GM12878 (cell line): ENCODE results near the gene UBASH3A. TPM values are rescaled to one million over a fixed set of nuclear protein-coding genes. Genes with fewer than 3 reads are reported as not detected.
A peak's percentile ranks its signal among the peaks of the same experiment; 100 is the strongest.

Source experiments
- ATAC-seq: fragments of 200-7000 bp; cut with Tn5 transposase; 3 replicates; pipeline ENCODE4 v1.9.1; 2020; ENCODE audit warnings: mild to moderate bottlenecking, moderate library complexity
- BruUV-seq: library from RNA; stranded (reverse); fragments of 400-500 nt; replicated peaks from 2 replicates; lab custom pipeline; 2021; lab: Mats Ljungman, UMichigan
- CTCF ChIA-PET: fragments of 300-600 bp; sonication (Branson Sonifier 250); formaldehyde crosslinking; extraction: SDS; loops from one replicate; lab custom pipeline; 2021; ENCODE audit warnings: inconsistent platforms; lab: Yijun Ruan, JAX
- POLR2A ChIA-PET: fragments of 350-600 bp; formaldehyde crosslinking; extraction: SDS; loops from one replicate; lab custom pipeline; 2021; ENCODE audit warnings: inconsistent platforms; lab: Charles Lee
- RAD21 ChIA-PET: fragments of 300-600 bp; sonication (Branson Sonifier 250); formaldehyde crosslinking; loops from one replicate; lab custom pipeline; 2023; ENCODE audit warnings: antibody characterized with exemption; ENCODE audit not compliant: unreplicated experiment; lab: Charles Lee
- SMC1A ChIA-PET: fragments of 300-600 bp; sonication (Branson Sonifier 250); formaldehyde crosslinking; loops from one replicate; lab custom pipeline; 2023; ENCODE audit not compliant: unreplicated experiment, uncharacterized antibody; lab: Charles Lee
- DNase-seq: peaks from one replicate; pipeline ENCODE4 v3.0.0-alpha.2; 2011; ENCODE audit warnings: low read depth, low spot score
- FAIRE-seq: peaks from 3 replicates; lab custom pipeline; 2011; peaks lifted over from hg19 to GRCh38; lab: Jason Lieb, UNC
- H2AFZ ChIP-seq: 2 replicates; pipeline ENCODE4 v1.6.0; 2011; ENCODE audit warnings: low read depth, low read length, control low read depth; ENCODE audit not compliant: control insufficient read depth
- H3K27ac ChIP-seq: 2 replicates; pipeline ENCODE4 v1.5.1; 2011; ENCODE audit warnings: control low read depth; ENCODE audit not compliant: control insufficient read depth, insufficient read depth
- H3K27me3 ChIP-seq, 2 experiments: replicated peaks in 1 of 2; 2 replicates each; pipeline versions ENCODE4 v1.6.0 to v1.6.1; 2011; ENCODE audit warnings: low read length in 1 of 2; ENCODE audit not compliant: control insufficient read depth in 2 of 2, insufficient read depth in 2 of 2
- H3K36me3 ChIP-seq, 2 experiments: 2 replicates each; pipeline ENCODE4 v1.5.1; 2011; ENCODE audit warnings: low read length in 1 of 2; ENCODE audit not compliant: control insufficient read depth in 2 of 2, insufficient read depth in 2 of 2
- H3K4me1 ChIP-seq: 2 replicates; pipeline ENCODE4 v1.6.1; 2011; ENCODE audit warnings: mild to moderate bottlenecking, low read length, moderate library complexity, mixed read lengths; ENCODE audit not compliant: control insufficient read depth, insufficient read depth
- H3K4me2 ChIP-seq: 2 replicates; pipeline ENCODE4 v1.6.0; 2011; ENCODE audit warnings: control low read depth; ENCODE audit not compliant: control insufficient read depth, insufficient read depth
- H3K4me3 ChIP-seq: fragments of 200-600 bp; sonication (generic); 2 replicates; pipeline ENCODE4 v1.5.1; 2016
- H3K79me2 ChIP-seq: 2 replicates; pipeline ENCODE4 v1.6.0; 2011; ENCODE audit warnings: low read length; ENCODE audit not compliant: control insufficient read depth, insufficient read depth
- H3K9ac ChIP-seq: 2 replicates; pipeline ENCODE4 v1.8.0; 2011; ENCODE audit warnings: low read length, control low read depth, mixed read lengths; ENCODE audit not compliant: control insufficient read depth, insufficient read depth
- H3K9me3 ChIP-seq: replicated peaks from 3 replicates; pipeline ENCODE4 v1.5.1; 2011; ENCODE audit warnings: mild to moderate bottlenecking, low read length; ENCODE audit not compliant: control insufficient read depth, insufficient read depth
- H4K20me1 ChIP-seq: 2 replicates; pipeline ENCODE4 v1.6.0; 2011; ENCODE audit not compliant: control insufficient read depth, insufficient read depth
- ASH2L ChIP-seq: fragments of 300-600, 200-600 bp; sonication (generic); IDR thresholded peaks from 2 replicates; pipeline ENCODE4 v1.6.1; 2017; ENCODE audit warnings: low read depth, mild to moderate bottlenecking, borderline replicate concordance
- ATF2 ChIP-seq: IDR thresholded peaks from 2 replicates; pipeline ENCODE4 v1.6.1; 2012; ENCODE audit warnings: low read length, inconsistent platforms
- ATF7 ChIP-seq: fragments of 450-650 bp; IDR thresholded peaks from 2 replicates; pipeline ENCODE4 v1.6.1; 2016; ENCODE audit warnings: low read depth, mild to moderate bottlenecking
- CHD2 ChIP-seq: IDR thresholded peaks from 2 replicates; pipeline ENCODE4 v1.6.1; 2011; ENCODE audit warnings: low read depth, low read length, improper control_type of control experiment, borderline replicate concordance
- HCFC1 ChIP-seq: fragments of 150-350 bp; IDR thresholded peaks from 2 replicates; pipeline ENCODE4 v1.6.1; 2014; ENCODE audit warnings: low read length
- IKZF1 ChIP-seq: fragments of 450-650 bp; conservative IDR thresholded peaks from 2 replicates; pipeline ENCODE4 v1.6.1; 2017; ENCODE audit warnings: antibody characterized with exemption, mild to moderate bottlenecking
- KDM1A ChIP-seq: fragments of 200-600 bp; sonication (generic); IDR thresholded peaks from 2 replicates; pipeline ENCODE4 v1.6.1; 2016; ENCODE audit warnings: borderline replicate concordance
- MXI1 ChIP-seq: fragments of 150-350 bp; IDR thresholded peaks from 2 replicates; pipeline ENCODE4 v1.6.1; 2011; ENCODE audit warnings: low read depth, mild to moderate bottlenecking, inconsistent platforms, low read length, improper control_type of control experiment
- NBN ChIP-seq: fragments of 450-650 bp; IDR thresholded peaks from 2 replicates; pipeline ENCODE4 v1.6.1; 2016
- NFYA ChIP-seq: IDR thresholded peaks from 2 replicates; pipeline ENCODE4 v1.6.1; 2011; ENCODE audit warnings: low read depth, mild to moderate bottlenecking, low read length, improper control_type of control experiment, borderline replicate concordance
- NR2C2 ChIP-seq: IDR thresholded peaks from 2 replicates; pipeline ENCODE4 v1.6.1; 2011; ENCODE audit warnings: borderline replicate concordance, low read depth; ENCODE audit not compliant: control insufficient read depth, insufficient read length
- NR2F1 ChIP-seq: fragments of 450-650 bp; conservative IDR thresholded peaks from 2 replicates; pipeline ENCODE4 v1.6.1; 2017; ENCODE audit warnings: mild to moderate bottlenecking
- PKNOX1 ChIP-seq: fragments of 450-650 bp; IDR thresholded peaks from 2 replicates; pipeline ENCODE4 v1.6.1; 2016; ENCODE audit warnings: mild to moderate bottlenecking
- POU2F2 ChIP-seq: IDR thresholded peaks from 3 replicates; pipeline ENCODE4 v1.6.1; 2011; ENCODE audit warnings: low read depth, mild to moderate bottlenecking, low read length, borderline replicate concordance
- RAD21 ChIP-seq: IDR thresholded peaks from 2 replicates; pipeline ENCODE4 v1.6.1; 2011; ENCODE audit warnings: mild to moderate bottlenecking, low read depth, low read length, moderate library complexity; ENCODE audit not compliant: insufficient read depth
- RAD51 ChIP-seq: fragments of 450-650 bp; IDR thresholded peaks from 2 replicates; pipeline ENCODE4 v1.6.1; 2016; ENCODE audit warnings: moderate library complexity, mild to moderate bottlenecking, inconsistent platforms
- SMARCA5 ChIP-seq: fragments of 450-650 bp; IDR thresholded peaks from 2 replicates; pipeline ENCODE4 v1.6.1; 2017; ENCODE audit warnings: mild to moderate bottlenecking
- SP1 ChIP-seq: IDR thresholded peaks from one replicate; pipeline ENCODE4 v1.6.1; 2011; ENCODE audit warnings: low read depth, low read length
- ZBTB4 ChIP-seq: fragments of 450-650 bp; formaldehyde crosslinking; IDR thresholded peaks from 2 replicates; pipeline ENCODE4 v1.4.0; 2022; ENCODE audit warnings: mild to moderate bottlenecking, moderate library complexity
- WGBS: methylation state at CpG from one replicate; pipeline ENCODE4 v1.1.6; 2016; ENCODE audit warnings: low lambda C conversion rate; ENCODE audit not compliant: insufficient replicate concordance, insufficient coverage; ENCODE audit errors: missing lambda C conversion rate; 5-methylcytosine and 5-hydroxymethylcytosine counted together
- in situ Hi-C: fragments of 300-500 bp; cut with MboI; formaldehyde crosslinking; loops from 9 replicates; pipeline ENCODE4 v1.14.3; 2018; ENCODE audit warnings: mixed read lengths
- intact Hi-C: fragments of 100-400 bp; cut with micrococcal nuclease; formaldehyde crosslinking; loops from one replicate; pipeline ENCODE4 v1.14.2; 2022; ENCODE audit not compliant: unreplicated experiment
- polyA plus RNA-seq, 11 experiments: library from polyadenylated mRNA; depleted of rRNA in 4 of 11; unstranded in 6 of 11; stranded (reverse) in 5 of 11; fragments of >200 nt; fragmentation: Nextera tagmentation in 4 of 11; fragmentation: Illumina TruSeq in 1 of 11; extraction: Ambion mirVana in 4 of 11; extraction: Trizol in 1 of 11; gene quantifications; 1 replicate in 1 of 11; 2 replicates in 10 of 11; pipeline versions ENCODE4 v1.2.1 to v1.2.3, GENCODE V29; 2011 to 2016; ENCODE audit warnings: inconsistent platforms in 2 of 11, missing spikeins in 2 of 11, low read depth in 1 of 11
- total RNA-seq, 4 experiments: library from RNA; depleted of rRNA in 3 of 4; stranded (reverse); fragments of >200 nt in 3 of 4; fragmentation: Illumina TruSeq in 1 of 4; extraction: Trizol in 1 of 4; gene quantifications; 2 replicates each; pipeline versions ENCODE4 v1.2.1 to v1.2.3, GENCODE V29; 2013 to 2021

Gene UBASH3A
- total and polyA plus RNA-seq, 10 of the 15 experiments (the other 5 are each of a cell fraction or from before 2014, with no cell fraction given): 0.04 to 0.39 (median 0.23) TPM; not detected in 1

GRCh38 chr21:42465008-42465802 lies 61.5 kb downstream of the UBASH3A start:
- peak; percentile 58 for ATAC-seq
- H4K20me1 ChIP-seq: no peaks in the 10 kb centered on the region
- H3K4me1 ChIP-seq: peaks cover 82% of the 10 kb centered on the region
- intact Hi-C loops: loop anchor here (10.0 kb wide), 1 partner anchor 230 kb away; no protein-coding TSS in a partner anchor
- in situ Hi-C loops: no loop called here
- ChIA-PET CTCF (interaction anchor here (1.2 to 7.8 kb wide), 4 partner anchors 10 to 71 kb away, joined by 3 to 168 read pairs (median 16); no protein-coding TSS in a partner anchor), SMC1A (interaction anchor here (0.7 to 12.0 kb wide), 9 partner anchors 9 to 70 kb away, joined by 3 to 268 read pairs (median 4); no protein-coding TSS in a partner anchor), POLR2A (interaction anchor here (0.6 to 1.8 kb wide), 3 partner anchors 62 to 180 kb away, joined by 4 to 8 read pairs (median 5); no protein-coding TSS in a partner anchor), RAD21 (interaction anchor here (0.6 to 7.2 kb wide), 7 partner anchors 9 to 70 kb away, joined by 3 to 146 read pairs (median 4); no protein-coding TSS in a partner anchor)
- H3K4me3 ChIP-seq: peak overlapping the region; percentile 31
- H3K4me2 ChIP-seq: peak overlapping the region; percentile 73
- H3K27ac ChIP-seq: peak overlapping the region; percentile 59
- no peaks in the 10 kb centered on the region for H3K79me2 ChIP-seq
- H3K27me3 ChIP-seq: no peaks in the 10 kb centered on the region
- no peak overlapping the region for H2AFZ ChIP-seq
- peak; percentile 56 for FAIRE-seq
- TSS peak; percentile 94 for BruUV-seq
- 1% methylated on average over 8 of the region's 8 CpGs for WGBS
- peak; percentile 76 for DNase-seq
- no peaks in the 10 kb centered on the region for H3K9me3 ChIP-seq
- no peak overlapping the region for H3K9ac ChIP-seq
- H3K36me3 ChIP-seq: no peaks in the 10 kb centered on the region
- TF ChIP-seq ATF7: peak; percentile 34; the same call in 1 of the 2 replicates
- TF ChIP-seq NR2C2: no peak
- no peak for TF ChIP-seq RAD21
- no peak for TF ChIP-seq SP1
- TF ChIP-seq NR2F1: peak; percentile 94
- peak; percentile 96 for TF ChIP-seq IKZF1
- TF ChIP-seq SMARCA5: no peak
- TF ChIP-seq ZBTB4 (CRISPR knock-in tag): no peak
- no peak for TF ChIP-seq MXI1
- no peak for TF ChIP-seq ASH2L
- no peak for TF ChIP-seq ATF2
- TF ChIP-seq NBN: peak; percentile 89
- TF ChIP-seq CHD2: no peak; the same call in 1 of the 2 replicates
- TF ChIP-seq HCFC1: no peak
- no peak for TF ChIP-seq POU2F2
- TF ChIP-seq KDM1A: no peak
- no peak for TF ChIP-seq RAD51
- 0 out of 2 replicates have a peak, but pooled peaks have one; percentile 18 for TF ChIP-seq PKNOX1
- no peak for TF ChIP-seq NFYA
